GM12873 (cell line): Measurements from ENCODE around the gene IFNA13.

Source experiments
- CTCF ChIP-seq: IDR thresholded peaks from 2 replicates; pipeline ENCODE4 v1.5.1; 2012; ENCODE audit warnings: low read depth, mild to moderate bottlenecking, moderate library complexity, low read length, control low read depth; ENCODE audit not compliant: insufficient read depth; ENCODE audit errors: missing control alignments

The IFNA13 gene

DNA sequence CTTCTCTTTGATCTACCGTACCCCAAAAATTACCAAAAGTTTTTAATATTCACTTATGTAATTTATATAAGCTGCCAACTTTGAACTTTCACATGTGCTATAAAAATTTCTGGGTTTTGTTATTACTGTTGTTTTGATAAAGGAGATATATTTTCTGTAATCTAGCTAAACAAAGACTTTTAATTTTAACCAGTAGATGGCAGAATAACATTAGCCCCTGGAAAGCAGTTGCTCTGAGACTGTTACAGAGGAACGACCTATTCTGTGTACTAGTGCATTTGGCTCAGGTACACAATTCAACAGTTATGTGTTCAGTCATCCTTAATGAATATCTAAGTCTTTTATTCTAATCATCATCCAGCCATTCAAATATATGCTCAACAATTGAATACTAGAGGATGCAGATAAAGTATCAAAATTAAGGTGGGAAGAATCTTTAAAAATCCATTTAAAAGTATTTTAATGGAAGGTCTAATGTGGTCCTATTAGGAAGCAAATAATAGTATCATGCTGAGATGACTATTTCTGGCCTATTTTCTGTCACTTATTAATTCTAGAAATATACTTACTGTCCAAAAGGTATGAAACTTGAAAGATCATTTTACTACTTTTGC is 41.2 kb downstream of the IFNA13 start:
- peak; percentile 57 for TF ChIP-seq CTCF

DNA sequence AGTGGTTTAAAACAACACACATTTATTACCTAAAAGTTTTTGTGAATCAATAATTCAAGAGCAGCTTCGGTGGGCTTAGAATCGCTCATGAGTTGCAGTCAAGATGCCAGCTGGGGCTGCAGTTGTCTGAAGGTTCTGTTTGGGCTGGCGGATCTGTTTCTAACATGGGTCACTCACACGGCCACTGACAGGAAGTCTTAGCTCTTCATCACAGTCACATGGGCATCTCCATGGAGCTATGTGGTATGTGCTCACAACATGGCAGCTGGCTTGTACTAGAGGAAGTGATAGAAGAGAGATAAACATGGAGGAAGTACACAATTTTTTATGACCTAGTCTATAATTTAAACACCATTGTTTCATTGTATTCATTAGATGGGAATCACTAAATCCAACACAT is 43.8 kb downstream of the IFNA13 start:
- no peak for TF ChIP-seq CTCF

DNA sequence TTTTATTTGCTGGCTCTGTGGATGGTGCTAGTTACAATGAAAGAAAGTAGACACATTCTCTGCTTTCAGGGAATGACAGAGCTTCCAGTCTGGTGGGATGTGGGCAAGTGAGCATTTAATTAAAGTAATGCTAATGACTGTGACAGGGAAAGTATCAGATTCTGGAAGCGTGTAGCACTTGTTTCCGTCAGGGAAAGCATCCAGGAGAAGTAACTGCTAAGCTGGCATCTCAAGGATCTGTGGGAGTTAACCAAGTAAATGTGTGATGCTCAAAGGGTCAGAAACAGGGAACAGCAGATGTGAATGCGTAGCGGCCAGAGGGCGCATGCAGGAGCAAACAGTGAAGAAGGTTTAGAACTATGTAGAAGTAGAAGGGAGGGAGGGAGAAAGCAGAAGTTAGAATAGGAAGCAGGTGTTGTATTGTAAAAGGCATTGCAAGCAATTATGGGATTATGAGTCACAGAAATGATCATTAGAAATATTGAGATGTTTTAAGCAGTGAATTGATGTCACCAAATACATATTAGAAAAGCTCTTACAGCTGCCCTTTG is 44.9 kb downstream of the IFNA13 start:
- no peak for TF ChIP-seq CTCF

DNA sequence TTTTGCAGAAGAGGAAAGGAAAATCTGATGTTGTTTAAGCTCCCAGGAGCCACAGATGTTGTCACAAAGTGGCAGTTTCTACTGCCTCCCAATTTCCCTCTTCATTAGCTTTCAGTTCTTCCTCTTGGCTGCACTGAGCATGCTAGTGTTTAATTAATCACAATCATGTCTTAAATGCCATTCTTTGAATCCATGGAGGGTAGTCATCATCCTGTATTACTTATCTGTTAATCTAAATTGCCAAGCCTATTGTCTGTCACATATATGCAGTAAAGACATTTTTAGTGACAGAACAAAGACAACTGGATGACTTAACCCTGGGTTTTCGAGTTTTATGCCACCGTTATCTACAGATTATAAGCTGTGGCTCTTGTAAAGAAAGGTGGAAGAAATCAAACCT is 47.4 kb downstream of the IFNA13 start:
- TF ChIP-seq CTCF, result no peak

- peak; percentile 67 for TF ChIP-seq CTCF
Observed at GRCh38 chr9:21317956-21318923, 49.6 kb downstream of the IFNA13 start.
